Liver (tissue), 9 donors: Measurements from ENCODE around the gene THSD4. TPM values are rescaled to one million over a fixed set of nuclear protein-coding genes. Genes with fewer than 3 reads are reported as not detected.

Experiments
- DNase-seq: peaks from one replicate; pipeline ENCODE4 v3.0.0-alpha.2; 2017; ENCODE audit warnings: low spot score
- H3K27ac ChIP-seq, 2 donors: one replicate each; pipeline ENCODE4 v1.7.0; 2013; ENCODE audit warnings: inconsistent platforms in 2 of 2, low read length in 2 of 2, control low read depth in 1 of 2, low read depth in 1 of 2, mild to moderate bottlenecking in 1 of 2
- H3K27me3 ChIP-seq, 4 donors: one replicate each; pipeline versions ENCODE4 v1.6.1 to v1.7.0; 2013; ENCODE audit warnings: low read length in 3 of 4, inconsistent platforms in 1 of 4, mild to moderate bottlenecking in 1 of 4, moderate library complexity in 1 of 4; ENCODE audit not compliant: control insufficient read depth in 4 of 4, insufficient read depth in 4 of 4
- H3K36me3 ChIP-seq, 4 donors: one replicate each; pipeline versions ENCODE4 v1.6.1 to v1.7.0; 2013; ENCODE audit warnings: low read length in 3 of 4, mild to moderate bottlenecking in 3 of 4, low read depth in 1 of 4, moderate library complexity in 1 of 4; ENCODE audit not compliant: control insufficient read depth in 4 of 4, insufficient read depth in 3 of 4
- H3K4me1 ChIP-seq, 4 donors: one replicate each; pipeline versions ENCODE4 v1.6.1 to v1.7.0; 2013; ENCODE audit warnings: low read length in 3 of 4, mild to moderate bottlenecking in 3 of 4, moderate library complexity in 1 of 4; ENCODE audit not compliant: control insufficient read depth in 4 of 4, insufficient read depth in 4 of 4
- H3K4me3 ChIP-seq, 3 donors: one replicate each; pipeline versions ENCODE4 v1.6.1 to v1.7.0; 2013; ENCODE audit warnings: low read length in 3 of 3, control low read depth in 1 of 3, low read depth in 1 of 3, mild to moderate bottlenecking in 1 of 3
- H3K9ac ChIP-seq, 2 donors: one replicate each; pipeline ENCODE4 v1.7.0; 2013; ENCODE audit warnings: low read length in 2 of 2, mild to moderate bottlenecking in 2 of 2, moderate library complexity in 2 of 2, control low read depth in 1 of 2, low read depth in 1 of 2
- H3K9me3 ChIP-seq, 4 donors: one replicate each; pipeline versions ENCODE4 v1.6.1 to v1.7.0; 2013; ENCODE audit warnings: low read length in 3 of 4; ENCODE audit not compliant: control insufficient read depth in 4 of 4
- ATF3 ChIP-seq: IDR thresholded peaks from 2 replicates; pipeline ENCODE4 v1.6.1; 2016; ENCODE audit warnings: antibody characterized with exemption
- FOXA1 ChIP-seq: IDR thresholded peaks from 2 replicates; pipeline ENCODE4 v1.6.1; 2016; ENCODE audit warnings: antibody characterized with exemption
- FOXA2 ChIP-seq: IDR thresholded peaks from 2 replicates; pipeline ENCODE4 v1.6.1; 2016; ENCODE audit warnings: antibody characterized with exemption
- GABPA ChIP-seq, 2 donors: IDR thresholded peaks in 1 of 2; conservative IDR thresholded peaks in 1 of 2; 2 replicates each; pipeline ENCODE4 v1.6.1; 2016; ENCODE audit warnings: antibody characterized with exemption in 2 of 2, mild to moderate bottlenecking in 1 of 2, moderate library complexity in 1 of 2
- HNF4A ChIP-seq, 2 donors: conservative IDR thresholded peaks; 2 replicates each; pipeline ENCODE4 v1.6.1; 2016; ENCODE audit warnings: antibody characterized with exemption in 2 of 2, mild to moderate bottlenecking in 2 of 2
- JUND ChIP-seq, 2 donors: IDR thresholded peaks; 2 replicates each; pipeline ENCODE4 v1.6.1; 2016; ENCODE audit warnings: antibody characterized with exemption in 2 of 2
- MAX ChIP-seq: IDR thresholded peaks from 2 replicates; pipeline ENCODE4 v1.6.1; 2016; ENCODE audit warnings: antibody characterized with exemption
- NR2F2 ChIP-seq: IDR thresholded peaks from 2 replicates; pipeline ENCODE4 v1.6.1; 2016; ENCODE audit warnings: antibody characterized with exemption
- RAD21 ChIP-seq, 2 donors: IDR thresholded peaks; 2 replicates each; pipeline ENCODE4 v1.6.1; 2016; ENCODE audit warnings: antibody characterized with exemption in 2 of 2, mild to moderate bottlenecking in 2 of 2
- RXRA ChIP-seq, 2 donors: IDR thresholded peaks; 2 replicates each; pipeline ENCODE4 v1.6.1; 2017 to 2018; ENCODE audit warnings: antibody characterized with exemption in 2 of 2, mild to moderate bottlenecking in 1 of 2
- SP1 ChIP-seq: IDR thresholded peaks from 2 replicates; pipeline ENCODE4 v1.6.1; 2018; ENCODE audit warnings: antibody characterized with exemption, mild to moderate bottlenecking
- TAF1 ChIP-seq: conservative IDR thresholded peaks from 2 replicates; pipeline ENCODE4 v1.6.1; 2016; ENCODE audit warnings: antibody characterized with exemption, mild to moderate bottlenecking
- YY1 ChIP-seq: IDR thresholded peaks from 2 replicates; pipeline ENCODE4 v1.6.1; 2016; ENCODE audit warnings: antibody characterized with exemption, mild to moderate bottlenecking
- ZBTB33 ChIP-seq: IDR thresholded peaks from 2 replicates; pipeline ENCODE4 v1.6.1; 2016; ENCODE audit warnings: antibody characterized with exemption
- WGBS: extraction: QIAGEN DNeasy Blood & Tissue Kit; methylation state at CpG from one replicate; pipeline ENCODE4 v1.1.7; 2013; 5-methylcytosine and 5-hydroxymethylcytosine counted together
- polyA plus RNA-seq, 2 donors: library from polyadenylated mRNA; stranded (reverse) in 1 of 2; unstranded in 1 of 2; fragments of 200-250 nt in 1 of 2; fragments of >200 nt in 1 of 2; fragmentation: Nextera tagmentation in 1 of 2; extraction: Ambion mirVana in 1 of 2; gene quantifications; one replicate each; pipeline versions ENCODE4 v1.2.1 to v1.2.3, GENCODE V29; 2013 to 2015
- total RNA-seq, 2 donors: library from RNA; depleted of rRNA; stranded (reverse); fragments of >200 nt; gene quantifications; one replicate each; pipeline ENCODE4 v1.2.3, GENCODE V29; 2014
- donor health status: healthy.
- donor health status: healthy.
- donor health status: healthy.
- donor health status: healthy.
- donor health status: healthy.

THSD4 gene
- total and polyA plus RNA-seq, 4 donors = 0.23 to 11.5 (median 1.9) TPM

- no peak for TF ChIP-seq SP1
- no peak for TF ChIP-seq TAF1
- TF ChIP-seq HNF4A (conservative IDR thresholded peaks at IDR 0.05) = no peak
- no peak for TF ChIP-seq JUND (IDR thresholded peaks at IDR 0.05)
- TF ChIP-seq FOXA2 = no peak
- Histone ChIP-seq H3K36me3 (no peaks in the 10 kb centered on the region), H3K4me1 (peaks cover 0 to 3% (median 0%) of the 10 kb centered on the region in 4 donors), H3K27ac (no peak overlapping the region), H3K27me3 (no peaks in the 10 kb centered on the region), H3K9me3 (no peaks in the 10 kb centered on the region), H3K9ac (no peak overlapping the region), H3K4me3 (no peak overlapping the region)
- 87% methylated on average over 6 of the region's 6 CpGs for WGBS
- no peak for DNase-seq
These were observed 13.8 kb downstream of the THSD4 start for GRCh38 chr15:71128939-71129562.

- H3K4me3 ChIP-seq = no peak overlapping the region
- no peaks in the 10 kb centered on the region for H3K27me3 ChIP-seq
- H3K9me3 ChIP-seq = no peaks in the 10 kb centered on the region
- peaks cover 0 to 3% (median 0%) of the 10 kb centered on the region in 4 donors for H3K4me1 ChIP-seq
- no peak for DNase-seq
- no peak overlapping the region for H3K9ac ChIP-seq
- TF ChIP-seq FOXA1 (no peak), YY1 (no peak), GABPA (IDR thresholded peaks at IDR 0.05 in 1 of 2, conservative IDR thresholded peaks at IDR 0.05 in 1 of 2) (no peak)
- WGBS = 67% methylated on average over 6 of the region's 6 CpGs
- no peaks in the 10 kb centered on the region for H3K36me3 ChIP-seq
- H3K27ac ChIP-seq = no peak overlapping the region
These were observed 14.4 kb downstream of the THSD4 start for GRCh38 chr15:71129669-71130068.

DNA sequence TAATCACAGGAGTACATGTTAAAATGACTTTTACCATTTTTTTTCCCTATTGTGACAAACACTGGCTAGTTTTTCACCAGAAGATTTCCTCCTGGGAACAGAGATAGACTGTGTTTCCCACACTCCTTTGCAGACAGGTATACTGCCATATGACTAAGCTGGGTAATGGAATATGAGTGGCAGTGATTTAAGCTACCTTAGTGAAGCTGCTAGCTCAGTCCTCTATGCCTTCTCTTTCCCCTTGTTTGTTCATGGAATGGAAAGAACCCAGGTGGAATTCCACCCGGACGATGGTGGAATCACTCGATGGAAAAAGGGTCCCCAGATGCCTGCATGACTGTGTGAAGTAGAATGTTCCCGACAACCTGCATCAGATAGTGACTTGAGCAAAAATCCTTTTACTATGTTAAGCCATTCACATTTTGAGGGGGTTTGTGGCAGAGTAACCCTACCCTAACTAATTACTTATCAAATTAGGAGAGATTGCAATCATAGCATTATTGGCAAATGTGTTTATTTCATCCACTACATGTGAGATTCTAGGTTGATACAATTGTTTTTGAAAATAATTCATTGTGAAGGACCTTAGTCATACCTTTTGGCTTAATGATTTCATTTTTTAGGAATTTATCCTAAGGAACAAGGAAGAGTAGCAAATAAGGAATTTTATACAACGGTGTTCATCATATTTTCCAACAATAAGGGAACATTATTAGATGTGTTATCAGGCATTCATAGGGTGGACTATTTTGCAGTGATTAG, 16.5 kb downstream of the THSD4 start:
- 96% methylated on average over 5 of the region's 5 CpGs for WGBS
- no peak for DNase-seq
- no peak for TF ChIP-seq FOXA2
- no peak overlapping the region for H3K4me3 ChIP-seq
- H3K9ac ChIP-seq = no peak overlapping the region
- H3K36me3 ChIP-seq = no peaks in the 10 kb centered on the region
- no peaks in the 10 kb centered on the region for H3K27me3 ChIP-seq
- no peak overlapping the region for H3K27ac ChIP-seq
- H3K4me1 ChIP-seq = peaks cover 0 to 5% (median under 1%) of the 10 kb centered on the region in 4 donors
- H3K9me3 ChIP-seq = no peaks in the 10 kb centered on the region

DNA sequence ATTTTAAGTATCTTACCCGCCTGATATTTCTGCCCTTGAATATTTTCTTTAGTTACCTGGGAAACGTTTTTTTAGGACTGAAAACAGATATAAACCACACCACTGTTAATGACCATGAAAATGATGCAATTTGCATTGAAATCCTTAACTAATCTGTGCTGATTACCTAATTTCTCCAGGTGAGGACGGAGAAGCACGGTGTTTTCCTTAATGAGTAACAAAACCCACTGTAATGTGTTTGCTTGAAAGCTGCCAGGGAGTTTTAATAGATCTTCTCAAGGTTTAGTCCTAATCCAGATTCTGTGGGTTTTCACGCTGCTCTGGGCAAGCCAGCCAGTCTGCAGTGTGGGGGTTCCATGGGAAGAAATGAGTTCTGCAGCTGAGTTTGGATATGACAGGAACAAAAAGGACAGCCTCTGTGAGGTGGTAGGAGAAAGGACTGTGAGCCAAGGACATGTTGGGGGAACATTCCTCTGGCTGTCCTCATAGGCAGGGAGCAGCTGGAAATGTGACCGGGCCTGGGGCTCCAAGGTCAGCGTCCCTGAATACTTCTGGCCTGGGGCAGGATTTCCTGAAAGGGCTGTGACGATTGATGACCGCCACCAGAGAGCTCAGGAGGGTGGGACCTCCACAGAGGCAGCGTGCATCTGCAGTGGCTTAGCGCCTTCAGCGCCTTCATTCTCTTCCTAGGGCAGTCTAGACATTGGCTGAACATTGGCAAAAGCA, 18.6 kb downstream of the THSD4 start:
- peak overlapping the region in 1 of 2 donors; percentile 1 for H3K27ac ChIP-seq
- 65% methylated on average over 12 of the region's 12 CpGs for WGBS
- no peak for DNase-seq

More for the DNA sequence above, 18.6 kb downstream of the THSD4 start:
- TF ChIP-seq SP1 (peak; percentile 22), RXRA (IDR thresholded peaks at IDR 0.05) (peak in 1 of 2 donors; percentile 32), ZBTB33 (no peak), FOXA2 (no peak), RAD21 (IDR thresholded peaks at IDR 0.05) (peak in 1 of 2 donors; percentile 12), NR2F2 (peak; percentile 69), MAX (no peak), ATF3 (peak; percentile 33)
- no peaks in the 10 kb centered on the region for H3K36me3 ChIP-seq
- H3K4me1 ChIP-seq = peaks cover 0 to 23% (median 7%) of the 10 kb centered on the region in 4 donors
- H3K27me3 ChIP-seq = no peaks in the 10 kb centered on the region
- no peak overlapping the region for H3K9ac ChIP-seq
- H3K9me3 ChIP-seq = no peaks in the 10 kb centered on the region
- H3K4me3 ChIP-seq = no peak overlapping the region
